Pulmonary artery endothelial cell (primary cell): ENCODE results near the gene RCL1. TPM values are rescaled to one million over a fixed set of nuclear protein-coding genes. Genes with fewer than 3 reads are reported as not detected.
A peak's percentile ranks its signal among the peaks of the same experiment; 100 is the strongest.

Experiments
- DNase-seq: peaks from one replicate; pipeline ENCODE4 v3.0.0-alpha.2; 2011; ENCODE audit warnings: low read depth, low spot score
- total RNA-seq: library from RNA; depleted of rRNA; stranded (reverse); fragments of >200 nt; gene quantifications from 2 replicates; pipeline ENCODE4 v1.2.3, GENCODE V29; 2014

Gene RCL1
- total RNA-seq, 1 donor from 2014 or later: 20.8 TPM

GRCh38 chr9:4810565-4810964 is 17.8 kb downstream of the RCL1 start:
- no peak for DNase-seq

GRCh38 chr9:4811824-4812223 is 19.1 kb downstream of the RCL1 start:
- no peak for DNase-seq

- DNase-seq: no peak
Observed at GRCh38 chr9:4812858-4813257, 20.1 kb downstream of the RCL1 start.

- DNase-seq: no peak
Observed at GRCh38 chr9:4814913-4815312, 22.2 kb downstream of the RCL1 start.

GRCh38 chr9:4815381-4815956 is 22.7 kb downstream of the RCL1 start:
- DNase-seq: no peak

- DNase-seq: no peak
Observed at GRCh38 chr9:4820168-4820567, 27.4 kb downstream of the RCL1 start.

- DNase-seq: no peak
Observed at GRCh38 chr9:4821133-4821532, 28.4 kb downstream of the RCL1 start.

- DNase-seq: no peak
Observed at GRCh38 chr9:4822057-4822456, 29.3 kb downstream of the RCL1 start.

- no peak for DNase-seq
Observed at GRCh38 chr9:4826417-4827166, 33.8 kb downstream of the RCL1 start.

GRCh38 chr9:4827224-4827623 is 34.5 kb downstream of the RCL1 start:
- no peak for DNase-seq

- DNase-seq: no peak
Observed at GRCh38 chr9:4828761-4829160, 36.0 kb downstream of the RCL1 start.

GRCh38 chr9:4829969-4830368 is 37.2 kb downstream of the RCL1 start:
- DNase-seq: no peak

GRCh38 chr9:4830699-4831098 is 38.0 kb downstream of the RCL1 start:
- no peak for DNase-seq

- no peak for DNase-seq
Observed at GRCh38 chr9:4831119-4831518, 38.4 kb downstream of the RCL1 start.

- DNase-seq: no peak
Observed at GRCh38 chr9:4831944-4832343, 39.2 kb downstream of the RCL1 start.

GRCh38 chr9:4832786-4833579 is 40.2 kb downstream of the RCL1 start:
- DNase-seq: peak; percentile 96

- no peak for DNase-seq
Observed at GRCh38 chr9:4833781-4834560, 41.2 kb downstream of the RCL1 start.

GRCh38 chr9:4836676-4837075 is 43.9 kb downstream of the RCL1 start:
- no peak for DNase-seq

- no peak for DNase-seq
Observed at GRCh38 chr9:4837261-4838188, 44.8 kb downstream of the RCL1 start.

- no peak for DNase-seq
Observed at GRCh38 chr9:4838189-4838546, 45.4 kb downstream of the RCL1 start.

GRCh38 chr9:4839470-4839912 is 46.7 kb downstream of the RCL1 start:
- DNase-seq: no peak
